NB4 (cell line): ENCODE data around the gene KCNT2.

ENCODE experiments used
- CTCF ChIP-seq: IDR thresholded peaks from one replicate; pipeline ENCODE4 v1.5.1; 2012; ENCODE audit warnings: low read depth, low read length
- MYC ChIP-seq: IDR thresholded peaks from 2 replicates; pipeline ENCODE4 v1.6.1; 2011; ENCODE audit warnings: low read depth, low read length
- POLR2A ChIP-seq: IDR thresholded peaks from 2 replicates; pipeline ENCODE4 v1.6.1; 2011; ENCODE audit warnings: mild to moderate bottlenecking; ENCODE audit not compliant: insufficient read length; ENCODE audit errors: extremely low read depth
- TF ChIP-seq, protein P1 (sequence below): IDR thresholded peaks from 2 replicates; pipeline ENCODE4 v1.6.1; 2011; ENCODE audit warnings: low read depth, low read length

DNA sequence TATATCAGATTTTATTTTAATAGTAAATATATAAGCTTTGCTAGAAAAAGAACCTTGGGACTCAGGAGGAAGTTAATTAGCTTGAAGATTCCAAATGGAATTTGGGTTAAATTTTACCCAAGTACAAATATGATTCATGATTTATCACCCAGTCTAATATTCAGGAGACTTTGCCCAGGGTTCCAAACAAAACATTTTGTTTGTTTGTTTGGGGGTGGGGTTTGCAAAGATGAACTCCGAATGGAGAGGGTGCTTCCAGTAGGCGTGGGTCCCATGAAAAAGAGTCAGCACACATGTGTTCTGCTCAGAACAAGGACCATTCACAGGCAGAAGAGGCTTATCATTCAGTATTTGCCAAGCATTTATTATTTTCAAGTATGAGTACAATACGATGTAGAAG lies 23.5 kb downstream of the KCNT2 start:
- TF ChIP-seq CTCF (no peak), POLR2A (no peak), MYC (no peak)
- TF ChIP-seq, protein P1, sequence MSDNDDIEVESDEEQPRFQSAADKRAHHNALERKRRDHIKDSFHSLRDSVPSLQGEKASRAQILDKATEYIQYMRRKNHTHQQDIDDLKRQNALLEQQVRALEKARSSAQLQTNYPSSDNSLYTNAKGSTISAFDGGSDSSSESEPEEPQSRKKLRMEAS = no peak
